PC-9 (cell line): ENCODE results near the gene MOV10. TPM values are rescaled to one million over a fixed set of nuclear protein-coding genes. Genes with fewer than 3 reads are reported as not detected.

Source experiments
- BruUV-seq: library from RNA; stranded (reverse); fragments of 400-500 nt; replicated peaks from 2 replicates; lab custom pipeline; 2021; lab: Mats Ljungman, UMichigan
- CTCF ChIA-PET: fragments of 300-600 bp; sonication (Branson Sonifier 250); formaldehyde crosslinking; loops from one replicate; lab custom pipeline; 2022; ENCODE audit warnings: antibody characterized with exemption; lab: Charles Lee
- POLR2A ChIA-PET: fragments of 300-600 bp; sonication (Branson Sonifier 250); formaldehyde crosslinking; loops from one replicate; lab custom pipeline; 2022; ENCODE audit warnings: antibody characterized with exemption; ENCODE audit not compliant: unreplicated experiment; lab: Charles Lee
- DNase-seq, 2 experiments: peaks; one replicate each; pipeline versions ENCODE4 v3.0.0 to v3.0.0-alpha.2; 2015 to 2022; ENCODE audit warnings: mixed read lengths in 1 of 2
- H2AFZ ChIP-seq: fragments of 200-600 bp; sonication (generic); 2 replicates; pipeline ENCODE4 v1.8.1; 2017; ENCODE audit warnings: antibody characterized with exemption
- H3F3A ChIP-seq: fragments of 200-600 bp; sonication (generic); 2 replicates; pipeline ENCODE4 v1.8.1; 2017; ENCODE audit warnings: antibody characterized with exemption, mild to moderate bottlenecking, low read depth; ENCODE audit not compliant: insufficient read depth
- H3K27ac ChIP-seq: fragments of 200-600 bp; sonication (generic); 2 replicates; pipeline ENCODE4 v1.6.1; 2016; ENCODE audit warnings: mixed run types
- H3K27me3 ChIP-seq: fragments of 200-600 bp; sonication (generic); 2 replicates; pipeline ENCODE4 v1.6.1; 2016; ENCODE audit warnings: low read depth, mixed run types; ENCODE audit not compliant: insufficient read depth
- H3K36me3 ChIP-seq: fragments of 200-600 bp; sonication (generic); 2 replicates; pipeline ENCODE4 v1.6.1; 2016; ENCODE audit warnings: low read depth, mixed run types
- H3K4me1 ChIP-seq: fragments of 200-600 bp; sonication (generic); replicated peaks from 2 replicates; pipeline ENCODE4 v1.6.1; 2016; ENCODE audit warnings: mixed run types; ENCODE audit not compliant: insufficient read depth
- H3K4me2 ChIP-seq: fragments of 200-600 bp; sonication (generic); 2 replicates; pipeline ENCODE4 v1.6.1; 2017; ENCODE audit warnings: mixed run types
- H3K4me3 ChIP-seq: fragments of 200-600 bp; sonication (generic); 2 replicates; pipeline ENCODE4 v1.6.1; 2016; ENCODE audit warnings: mixed run types
- H3K79me2 ChIP-seq: fragments of 200-600 bp; sonication (generic); 2 replicates; pipeline ENCODE4 v1.6.1; 2017; ENCODE audit warnings: low read depth, mixed run types
- H3K9me2 ChIP-seq: fragments of 200-600 bp; sonication (generic); 2 replicates; pipeline ENCODE4 v1.8.1; 2017; ENCODE audit warnings: mild to moderate bottlenecking; ENCODE audit not compliant: insufficient read depth
- H3K9me3 ChIP-seq: fragments of 200-600 bp; sonication (generic); 2 replicates; pipeline ENCODE4 v1.8.1; 2016; ENCODE audit warnings: low read depth; ENCODE audit not compliant: insufficient read depth
- H4K20me1 ChIP-seq: fragments of 200-600 bp; sonication (generic); 2 replicates; pipeline ENCODE4 v1.8.1; 2017; ENCODE audit not compliant: insufficient read depth
- CTCF ChIP-seq: fragments of 200-600 bp; sonication (generic); conservative IDR thresholded peaks from 2 replicates; pipeline ENCODE4 v1.6.1; 2017; ENCODE audit warnings: mixed run types, antibody characterized with exemption, mild to moderate bottlenecking, moderate library complexity
- EZH2 ChIP-seq: fragments of 200-600 bp; sonication (generic); IDR thresholded peaks from 2 replicates; pipeline ENCODE4 v1.8.0; 2017; ENCODE audit warnings: antibody characterized with exemption, low read depth
- intact Hi-C: fragments of 100-400 bp; cut with micrococcal nuclease; formaldehyde crosslinking; loops from one replicate; pipeline ENCODE4 v1.10.0; 2022; ENCODE audit not compliant: unreplicated experiment
- total RNA-seq: library from RNA; stranded (reverse); gene quantifications from 2 replicates; pipeline ENCODE4 v1.2.3, GENCODE V29; 2021

The MOV10 gene
- total RNA-seq, 1 experiment from 2014 or later, result 73.7 TPM

DNA sequence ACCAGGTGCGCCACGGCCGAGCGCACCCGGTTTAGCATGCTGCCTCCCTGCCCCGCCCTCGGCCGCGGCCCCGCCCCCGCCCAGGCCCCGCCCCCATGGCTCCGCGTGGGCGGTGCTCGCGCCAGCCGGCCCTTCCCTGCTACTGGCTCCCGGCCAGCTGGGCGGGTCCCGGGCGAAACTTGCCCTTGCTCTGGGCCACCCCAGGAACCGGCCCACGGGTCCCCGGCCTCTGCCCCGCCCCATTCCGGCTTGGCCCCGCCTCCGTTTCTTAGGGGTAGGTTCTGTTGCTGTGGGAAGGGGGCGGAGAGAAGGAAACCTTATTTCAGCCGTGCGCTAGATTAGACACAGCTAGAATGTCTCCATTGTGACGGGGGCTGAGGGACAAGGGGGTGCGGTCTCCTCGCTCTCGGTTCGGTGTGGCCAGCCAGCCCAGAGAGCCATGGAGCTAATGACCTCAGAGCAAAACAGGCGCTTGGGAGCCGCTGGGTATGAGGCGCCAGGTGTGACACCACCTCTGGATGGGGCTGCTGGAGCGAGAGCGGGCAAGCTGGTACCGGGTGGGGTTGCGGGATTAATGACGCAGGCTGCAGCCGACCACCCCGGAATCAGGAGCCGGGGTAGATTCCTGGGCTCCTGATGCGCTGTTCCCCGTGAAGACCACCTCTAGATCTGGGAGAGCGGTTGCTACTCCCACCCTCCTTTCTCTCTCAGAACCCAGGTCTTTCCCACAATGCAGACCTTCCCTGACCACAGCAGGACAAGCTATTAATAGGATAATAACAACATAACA lies 41.0 kb downstream of the MOV10 start, which contains the start of gene PPM1J:
PPM1J (minus strand) TSS at position 69 of the 790 bp plus-strand sequence; CDS start at position 38, 31 bp downstream.
- BruUV-seq, result TSS peak; percentile 50
- Histone ChIP-seq H3K9me2 (no peaks in the 10 kb centered on the region), H3K4me1 (peaks cover 18% of the 10 kb centered on the region), H2AFZ (peak within 1 kb of the TSS; percentile 95), H3K4me3 (peak within 1 kb of the TSS; percentile 85), H3K9me3 (no peaks in the 10 kb centered on the region), H4K20me1 (no peaks in the 10 kb centered on the region), H3F3A (peaks cover 11% of the 10 kb centered on the region), H3K27ac (no peak within 1 kb of the TSS), H3K27me3 (no peaks in the 10 kb centered on the region), H3K36me3 (no peaks in the 10 kb centered on the region), H3K79me2 (no peaks in the 10 kb centered on the region), H3K4me2 (peak within 1 kb of the TSS; percentile 97)
- no peak for TF ChIP-seq CTCF
- no peak for TF ChIP-seq EZH2
- ChIA-PET CTCF (interaction anchor here (0.5 to 3.4 kb wide), 13 partner anchors 11 to 1393 kb away, joined by 3 to 25 read pairs (median 4); partner anchors contain the start of gene LRIG2), POLR2A (interaction anchor here (0.5 to 1.1 kb wide), 9 partner anchors 47 to 1097 kb away, joined by 3 to 24 read pairs (median 4); partner anchors contain the start of gene RSBN1)
- intact Hi-C loops, result loop anchor here (1.0 to 5.0 kb wide), 7 partner anchors 152 to 962 kb away; partner anchors contain the start of genes MAGI3 and SLC16A1
- peak; percentile 92 to 99 for DNase-seq

GRCh38 chr1:112716133-112716720 lies 41.8 kb downstream of the MOV10 start:
- no peaks in the 10 kb centered on the region for H3K9me2 ChIP-seq
- H3K4me3 ChIP-seq, result peak overlapping the region; percentile 85
- DNase-seq, result peak; percentile 83 to 85
- no peaks in the 10 kb centered on the region for H3K36me3 ChIP-seq
- BruUV-seq, result no TSS peak
- H3K9me3 ChIP-seq, result no peaks in the 10 kb centered on the region
- peak; percentile 99 for TF ChIP-seq CTCF
- no peak for TF ChIP-seq EZH2
- ChIA-PET POLR2A (interaction anchor here (0.8 kb wide), 1 partner anchor 356 kb away, joined by 3 read pairs; no protein-coding TSS in a partner anchor), CTCF (interaction anchor here (0.5 to 3.4 kb wide), 7 partner anchors 10 to 357 kb away, joined by 3 to 25 read pairs (median 12); partner anchors contain the start of gene LRIG2)
- H3K4me2 ChIP-seq, result peak overlapping the region; percentile 97
- H4K20me1 ChIP-seq, result no peaks in the 10 kb centered on the region
- peak overlapping the region; percentile 76 for H2AFZ ChIP-seq
- H3F3A ChIP-seq, result peaks cover 11% of the 10 kb centered on the region
- intact Hi-C loops, result loop anchor here (1.0 to 5.0 kb wide), 6 partner anchors 151 to 961 kb away; partner anchors contain the start of genes MAGI3 and SLC16A1
- peaks cover 18% of the 10 kb centered on the region for H3K4me1 ChIP-seq
- no peak overlapping the region for H3K27ac ChIP-seq
- no peaks in the 10 kb centered on the region for H3K79me2 ChIP-seq
- H3K27me3 ChIP-seq, result no peaks in the 10 kb centered on the region

- TF ChIP-seq CTCF (no peak), EZH2 (no peak)
- no peak for DNase-seq
- Histone ChIP-seq H3K27ac (no peak overlapping the region), H3K36me3 (no peaks in the 10 kb centered on the region), H3F3A (peaks cover 14% of the 10 kb centered on the region), H3K4me3 (no peak overlapping the region), H4K20me1 (no peaks in the 10 kb centered on the region), H3K4me2 (no peak overlapping the region), H2AFZ (no peak overlapping the region), H3K9me2 (no peaks in the 10 kb centered on the region), H3K4me1 (peaks cover 18% of the 10 kb centered on the region), H3K9me3 (no peaks in the 10 kb centered on the region), H3K27me3 (no peaks in the 10 kb centered on the region), H3K79me2 (no peaks in the 10 kb centered on the region)
- ChIA-PET CTCF (interaction anchor here (2.7 to 3.4 kb wide), 2 partner anchors 87 to 355 kb away, joined by 15 to 25 read pairs; partner anchors contain the start of gene LRIG2), POLR2A (no interaction called here)
- intact Hi-C loops, result loop anchor here (5.0 kb wide), 5 partner anchors 150 to 960 kb away; partner anchors contain the start of genes MAGI3 and SLC16A1
- BruUV-seq, result no TSS peak
Observed at GRCh38 chr1:112717263-112717873, 42.9 kb downstream of the MOV10 start.
